Adrenal gland (tissue), 5 donors: ENCODE data around the gene OGDH.

ENCODE experiments used
- CTCF ChIP-seq, 6 experiments: fragments of 450-650 bp in 4 of 6; fragments of 200-600 bp in 2 of 6; sonication (generic) in 1 of 6; IDR thresholded peaks; 1 replicate in 5 of 6; 2 replicates in 1 of 6; pipeline versions ENCODE4 v1.5.1 to v1.8.0; 2016 to 2021; ENCODE audit warnings: antibody characterized with exemption in 6 of 6, mild to moderate bottlenecking in 2 of 6, moderate library complexity in 1 of 6
- POLR2A ChIP-seq, 2 donors: fragments of 450-650 bp; IDR thresholded peaks; one replicate each; pipeline ENCODE4 v1.6.1; 2017; ENCODE audit warnings: antibody characterized with exemption in 2 of 2, mild to moderate bottlenecking in 2 of 2, moderate library complexity in 1 of 2
- donor health status: DM: no; HTN: no; CAD: no.

GRCh38 chr7:44750921-44751571, 144.6 kb downstream of the OGDH start:
- TF ChIP-seq POLR2A (IDR thresholded peaks at IDR 0.05) (no peak), CTCF (IDR thresholded peaks at IDR 0.05) (no peak)
